ENCODE measurements around the gene BNIP3.

Gene BNIP3

DNA sequence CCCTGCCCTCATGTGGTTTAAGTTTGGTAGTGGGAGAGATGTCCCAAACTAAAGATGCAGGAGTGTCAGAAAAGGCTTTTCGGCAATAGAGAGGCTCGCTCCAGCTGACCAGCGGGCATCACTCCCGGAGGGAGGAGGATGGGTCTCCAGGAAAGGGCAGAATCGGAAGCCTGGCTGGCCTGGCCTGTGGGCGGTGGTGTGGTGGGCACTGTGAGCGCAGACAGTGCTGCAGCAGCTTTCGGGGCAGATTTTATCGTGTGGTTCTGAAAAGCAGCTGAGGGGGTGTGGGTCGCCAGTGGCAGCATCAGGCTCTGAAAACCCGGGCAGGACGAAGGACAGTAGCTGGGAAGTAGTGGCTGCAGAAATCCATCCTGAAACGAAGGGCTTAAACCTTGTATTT, 12.8 kb downstream of the BNIP3 start:
- H3K4me3 ChIP-seq (ENCODE audit: low read depth in 1 of 2, low read length in 2 of 2): no peak overlapping the region
- H3K36me3 ChIP-seq (ENCODE audit: insufficient read depth, low read length): no peaks in the 10 kb centered on the region
- H3K79me2 ChIP-seq (ENCODE audit: insufficient read depth, low read length): no peaks in the 10 kb centered on the region
- H4K20me1 ChIP-seq (ENCODE audit: insufficient read depth, low read length): no peaks in the 10 kb centered on the region; the same call in 1 of the 2 replicates
- H3K9ac ChIP-seq (ENCODE audit: low read depth, low read length): no peak overlapping the region
- TF ChIP-seq EZH2 (IDR thresholded peaks at IDR 0.05; ENCODE audit: borderline replicate concordance, low read depth, low read length, severe bottlenecking) (no peak), CTCF (IDR thresholded peaks at IDR 0.05; ENCODE audit: borderline replicate concordance, extremely low read depth, low read length, poor library complexity, severe bottlenecking) (no peak)
- no peaks in the 10 kb centered on the region for H3K27me3 ChIP-seq (ENCODE audit: insufficient read depth, low read length, poor library complexity)
- H3K27ac ChIP-seq (ENCODE audit: low read length): no peak overlapping the region
- no peaks in the 10 kb centered on the region for H3K9me3 ChIP-seq (ENCODE audit: insufficient read depth, low read length, severe bottlenecking)
- no peak overlapping the region for H2AFZ ChIP-seq (ENCODE audit: low read depth, low read length)
- H3K4me2 ChIP-seq (ENCODE audit: insufficient read depth, low read length): no peak overlapping the region
- peaks cover 16% of the 10 kb centered on the region for H3K4me1 ChIP-seq (ENCODE audit: insufficient read depth, low read length)
- no peak for ATAC-seq (ENCODE audit: insufficient read depth, low read depth)
- no peak for DNase-seq

- Histone ChIP-seq H3K36me3 (ENCODE audit: insufficient read depth, low read length) (peaks cover 15% of the 10 kb centered on the region; the same call in 1 of the 2 replicates), H3K4me3 (ENCODE audit: low read depth in 1 of 2, low read length in 2 of 2) (no peak overlapping the region), H4K20me1 (ENCODE audit: insufficient read depth, low read length) (no peaks in the 10 kb centered on the region; the same call in 1 of the 2 replicates), H3K4me2 (ENCODE audit: insufficient read depth, low read length) (no peak overlapping the region), H3K9me3 (ENCODE audit: insufficient read depth, low read length, severe bottlenecking) (no peaks in the 10 kb centered on the region), H3K4me1 (ENCODE audit: insufficient read depth, low read length) (no peaks in the 10 kb centered on the region), H3K79me2 (ENCODE audit: insufficient read depth, low read length) (no peaks in the 10 kb centered on the region), H3K27ac (ENCODE audit: low read length) (no peak overlapping the region), H2AFZ (ENCODE audit: low read depth, low read length) (no peak overlapping the region), H3K27me3 (ENCODE audit: insufficient read depth, low read length, poor library complexity) (no peaks in the 10 kb centered on the region), H3K9ac (ENCODE audit: low read depth, low read length) (no peak overlapping the region)
- TF ChIP-seq EZH2 (IDR thresholded peaks at IDR 0.05; ENCODE audit: borderline replicate concordance, low read depth, low read length, severe bottlenecking): no peak
- no peak for TF ChIP-seq CTCF (IDR thresholded peaks at IDR 0.05; ENCODE audit: borderline replicate concordance, extremely low read depth, low read length, poor library complexity, severe bottlenecking)
- DNase-seq: no peak
- ATAC-seq (ENCODE audit: insufficient read depth, low read depth): no peak
Observed at GRCh38 chr10:131964298-131964697, 17.4 kb downstream of the BNIP3 start.

GRCh38 chr10:131963811-131964210, 17.9 kb downstream of the BNIP3 start:
- DNase-seq: no peak
- Histone ChIP-seq H3K9ac (ENCODE audit: low read depth, low read length) (no peak overlapping the region), H4K20me1 (ENCODE audit: insufficient read depth, low read length) (no peaks in the 10 kb centered on the region; the same call in 1 of the 2 replicates), H3K9me3 (ENCODE audit: insufficient read depth, low read length, severe bottlenecking) (no peaks in the 10 kb centered on the region), H3K79me2 (ENCODE audit: insufficient read depth, low read length) (no peaks in the 10 kb centered on the region), H3K4me2 (ENCODE audit: insufficient read depth, low read length) (no peak overlapping the region), H3K27ac (ENCODE audit: low read length) (no peak overlapping the region), H3K4me1 (ENCODE audit: insufficient read depth, low read length) (no peaks in the 10 kb centered on the region), H3K4me3 (ENCODE audit: low read depth in 1 of 2, low read length in 2 of 2) (no peak overlapping the region), H3K36me3 (ENCODE audit: insufficient read depth, low read length) (peaks cover 15% of the 10 kb centered on the region; the same call in 1 of the 2 replicates), H2AFZ (ENCODE audit: low read depth, low read length) (no peak overlapping the region), H3K27me3 (ENCODE audit: insufficient read depth, low read length, poor library complexity) (no peaks in the 10 kb centered on the region)
- no peak for ATAC-seq (ENCODE audit: insufficient read depth, low read depth)
- TF ChIP-seq CTCF (IDR thresholded peaks at IDR 0.05; ENCODE audit: borderline replicate concordance, extremely low read depth, low read length, poor library complexity, severe bottlenecking) (no peak), EZH2 (IDR thresholded peaks at IDR 0.05; ENCODE audit: borderline replicate concordance, low read depth, low read length, severe bottlenecking) (no peak)

DNA sequence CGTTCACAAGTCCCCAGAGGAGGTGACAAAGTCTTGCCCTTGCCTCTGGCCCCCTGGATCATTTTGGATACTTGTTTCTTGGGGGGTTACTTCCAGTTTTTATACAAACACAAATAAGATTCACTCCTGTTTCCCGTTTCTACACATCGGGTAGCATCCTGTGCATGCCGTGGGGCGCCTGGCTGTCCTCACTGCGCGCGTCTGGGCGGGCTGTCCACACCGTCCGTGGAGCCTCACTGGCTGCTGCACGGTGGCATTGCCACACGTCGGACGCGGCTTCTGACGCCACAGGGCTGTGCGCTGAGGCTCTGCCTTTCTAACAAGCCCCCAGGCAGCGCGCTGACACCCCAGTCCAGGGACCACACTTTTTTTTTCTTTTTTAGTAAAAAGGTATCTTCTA, 18.4 kb downstream of the BNIP3 start:
- no peak overlapping the region for H3K27ac ChIP-seq (ENCODE audit: low read length)
- ATAC-seq (ENCODE audit: insufficient read depth, low read depth): no peak
- no peak for DNase-seq

More for the DNA sequence above, 18.4 kb downstream of the BNIP3 start:
- Histone ChIP-seq H3K79me2 (ENCODE audit: insufficient read depth, low read length) (no peaks in the 10 kb centered on the region), H4K20me1 (ENCODE audit: insufficient read depth, low read length) (no peaks in the 10 kb centered on the region; the same call in 1 of the 2 replicates), H3K4me2 (ENCODE audit: insufficient read depth, low read length) (no peak overlapping the region), H3K4me3 (ENCODE audit: low read depth in 1 of 2, low read length in 2 of 2) (no peak overlapping the region), H3K9ac (ENCODE audit: low read depth, low read length) (no peak overlapping the region), H3K4me1 (ENCODE audit: insufficient read depth, low read length) (no peaks in the 10 kb centered on the region), H3K36me3 (ENCODE audit: insufficient read depth, low read length) (peaks cover 15% of the 10 kb centered on the region; the same call in 1 of the 2 replicates), H3K27me3 (ENCODE audit: insufficient read depth, low read length, poor library complexity) (no peaks in the 10 kb centered on the region), H3K9me3 (ENCODE audit: insufficient read depth, low read length, severe bottlenecking) (no peaks in the 10 kb centered on the region), H2AFZ (ENCODE audit: low read depth, low read length) (no peak overlapping the region)
- TF ChIP-seq CTCF (IDR thresholded peaks at IDR 0.05; ENCODE audit: borderline replicate concordance, extremely low read depth, low read length, poor library complexity, severe bottlenecking) (no peak), EZH2 (IDR thresholded peaks at IDR 0.05; ENCODE audit: borderline replicate concordance, low read depth, low read length, severe bottlenecking) (no peak)
